NCI-H2171 (cell line): ENCODE measurements around the gene KLK15.
A peak's percentile ranks its signal among the peaks of the same experiment; 100 is the strongest.
"Not testable (repeated sequence)": the region's sequence is repeated elsewhere in the genome, so short reads cannot be mapped to it uniquely, and the experiment has no call there.

ENCODE experiments used
- DNase-seq: peaks from one replicate; lab custom pipeline; 2025; lab: John Stamatoyannopoulos, UW

The KLK15 gene

DNA sequence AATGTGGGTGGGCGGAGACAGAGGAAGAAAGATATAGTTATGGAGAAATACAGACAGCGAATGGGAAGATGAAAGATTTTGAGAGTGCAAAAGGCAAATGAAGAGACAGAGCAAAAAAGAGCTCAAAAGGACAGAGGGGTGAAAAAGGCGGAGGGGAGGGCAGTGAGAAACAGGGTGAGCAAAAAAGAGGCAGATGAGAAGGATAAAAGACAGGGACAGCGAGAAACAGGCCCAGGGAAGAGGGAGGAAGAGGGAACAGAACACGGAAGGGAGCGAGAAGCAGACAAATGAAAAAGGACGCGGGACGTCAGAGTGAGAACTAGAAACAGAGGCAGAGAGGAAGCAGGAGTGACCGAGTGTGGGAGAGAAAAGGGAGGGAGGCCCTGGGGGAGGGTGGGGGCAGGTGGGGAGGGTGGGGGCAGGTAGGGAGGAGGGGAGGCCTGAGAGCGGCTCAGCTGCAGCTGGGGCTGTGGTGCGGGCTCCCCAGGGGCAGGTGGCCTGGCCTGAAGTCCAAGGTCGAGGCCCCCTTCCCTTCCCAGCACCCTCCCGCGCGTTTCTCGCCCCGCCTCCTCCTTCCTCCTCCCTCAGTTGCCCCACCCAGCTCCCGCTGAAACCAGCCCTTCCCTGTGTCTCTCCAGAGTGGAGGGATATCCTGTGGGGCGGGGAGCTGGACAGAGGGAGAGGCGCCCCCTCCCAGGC, 12.7 kb downstream of the KLK15 start:
- DNase-seq, result no peak

GRCh38 chr19:50820086-50820485, 13.3 kb downstream of the KLK15 start:
- DNase-seq, result no peak

DNA sequence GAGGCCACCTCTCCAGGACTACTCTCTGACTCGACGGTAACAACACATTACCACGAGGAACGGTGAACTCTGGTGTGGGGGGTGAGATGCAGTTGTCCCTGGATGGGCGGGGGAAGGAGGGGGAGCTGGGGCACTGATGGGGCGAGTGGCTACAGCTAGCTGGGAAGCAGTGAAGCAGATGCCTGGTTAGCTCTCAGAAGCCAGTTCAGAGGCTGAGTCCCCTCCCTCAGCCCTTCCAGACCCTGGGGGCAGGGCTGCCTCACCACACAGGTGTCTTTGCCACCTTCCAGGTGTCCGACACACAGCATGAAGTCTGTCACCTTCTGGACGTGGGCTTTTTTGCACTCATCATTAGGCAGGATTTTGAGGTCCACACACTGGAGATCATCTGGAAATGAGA, 13.7 kb downstream of the KLK15 start:
- DNase-seq, result no peak

DNA sequence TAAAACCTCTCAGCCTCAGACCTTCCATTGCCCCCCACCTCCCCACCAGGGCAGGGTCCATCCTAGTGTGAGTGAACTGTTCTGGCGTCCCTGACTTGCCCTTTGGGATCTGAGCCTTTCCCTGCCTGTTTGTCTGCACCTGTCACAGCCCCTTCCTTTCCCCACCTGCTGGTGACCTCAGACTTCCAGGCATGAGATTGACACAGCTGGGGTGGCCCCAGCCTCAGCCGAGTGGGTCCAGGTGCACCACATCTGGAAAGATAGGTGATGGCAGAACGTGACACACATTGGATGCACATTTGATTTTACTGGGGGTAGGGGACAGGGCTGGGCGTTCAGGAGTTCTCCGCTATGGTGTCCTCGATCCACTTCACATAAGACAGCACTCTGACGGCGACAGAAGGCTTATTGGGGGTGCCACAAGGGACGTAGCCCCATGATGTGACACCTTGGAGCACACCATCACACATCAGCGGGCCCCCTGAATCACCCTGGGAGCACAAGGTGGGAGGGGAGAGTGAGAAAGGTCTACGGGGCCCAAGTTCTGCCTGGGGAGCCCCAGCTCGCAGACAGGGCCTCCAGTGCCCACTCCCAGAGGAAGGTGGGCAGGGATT, 14.4 kb downstream of the KLK15 start:
- DNase-seq, result no peak

DNA sequence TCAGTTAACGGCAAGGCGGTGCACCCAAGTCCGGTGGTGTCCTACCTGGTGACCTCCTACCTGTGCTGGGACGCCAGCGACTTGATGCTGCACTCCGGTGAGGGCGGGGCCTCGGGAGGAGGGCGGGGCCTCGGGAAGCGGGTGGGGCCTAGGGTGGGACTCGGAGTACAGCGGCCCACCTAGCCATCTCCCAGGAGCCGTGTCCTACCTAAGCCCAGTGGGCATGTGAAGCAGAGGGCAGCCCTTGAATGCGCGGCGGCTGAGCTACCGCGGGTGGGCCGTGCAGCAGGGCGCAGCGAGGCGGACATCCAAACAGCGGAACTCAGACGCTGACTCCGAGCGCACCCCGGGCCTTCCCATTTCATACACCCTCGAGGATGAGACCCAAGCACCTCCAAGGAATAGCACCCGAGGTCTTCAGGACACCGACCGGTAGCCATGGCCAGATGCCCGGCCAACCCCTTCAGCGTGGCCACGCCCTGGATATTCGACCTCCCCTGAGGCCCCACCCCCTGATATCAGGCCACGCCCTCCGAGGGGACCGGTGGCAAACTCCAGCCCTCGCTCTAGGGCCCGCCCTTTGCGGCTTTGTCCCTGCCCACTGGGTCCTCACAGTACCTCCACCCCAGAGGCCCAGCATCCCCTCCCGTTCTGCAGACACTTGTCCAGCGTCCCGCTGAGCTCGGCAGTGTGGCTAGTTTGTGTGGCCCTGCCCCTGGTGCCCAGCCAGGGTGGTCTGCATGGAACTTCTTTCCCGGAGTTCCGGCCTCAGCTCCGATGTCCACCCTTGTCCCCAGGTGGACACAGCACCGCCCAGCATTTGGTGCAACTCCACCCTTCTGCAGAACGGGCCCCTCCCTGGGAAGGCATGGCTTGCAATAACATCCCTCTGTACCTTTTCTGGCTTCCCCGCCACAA, 15.2 kb downstream of the KLK15 start:
- peak; percentile 23 for DNase-seq

DNA sequence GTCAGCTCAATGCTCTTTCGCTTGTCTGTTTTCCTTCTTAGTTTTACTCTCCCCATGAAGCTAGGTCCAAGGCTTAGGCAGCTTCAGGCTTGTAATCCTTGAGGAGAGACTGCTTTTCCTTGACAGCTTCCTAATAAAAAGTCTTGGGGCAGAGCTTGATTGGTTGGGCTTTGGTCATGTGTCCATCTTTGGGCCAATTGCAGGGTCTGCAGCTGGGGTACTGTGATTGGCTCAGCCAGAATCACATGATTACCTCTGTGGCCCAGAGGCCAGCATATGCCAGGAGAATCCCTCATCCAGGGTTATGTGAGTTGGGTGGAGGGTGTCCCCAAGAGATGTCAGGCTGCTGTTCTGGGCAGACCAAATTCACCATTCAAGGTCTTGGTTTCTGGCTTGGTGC, 17.9 kb downstream of the KLK15 start:
- no peak for DNase-seq

- DNase-seq, result no peak
Observed at GRCh38 chr19:50814883-50815282, 18.5 kb downstream of the KLK15 start.

DNA sequence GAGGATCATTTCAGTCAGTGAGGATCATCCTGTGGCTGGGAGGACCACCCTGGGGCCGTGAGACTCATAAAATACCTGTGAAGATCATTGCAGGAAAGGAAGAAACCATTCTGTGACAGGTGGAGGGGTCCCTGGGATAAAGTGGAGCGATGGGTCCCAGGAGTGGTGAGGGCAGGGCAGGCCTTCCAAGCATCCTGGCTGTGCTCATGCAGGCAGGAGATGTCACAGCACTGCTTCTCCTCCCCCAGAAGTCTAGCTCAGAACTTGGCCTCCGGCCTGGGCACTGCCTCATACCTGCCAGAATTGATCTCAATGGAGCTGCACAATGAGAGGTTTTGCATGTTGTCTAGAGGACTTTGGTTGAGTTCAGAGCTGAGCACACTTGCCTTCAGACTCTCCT, 20.9 kb downstream of the KLK15 start:
- no peak for DNase-seq

DNA sequence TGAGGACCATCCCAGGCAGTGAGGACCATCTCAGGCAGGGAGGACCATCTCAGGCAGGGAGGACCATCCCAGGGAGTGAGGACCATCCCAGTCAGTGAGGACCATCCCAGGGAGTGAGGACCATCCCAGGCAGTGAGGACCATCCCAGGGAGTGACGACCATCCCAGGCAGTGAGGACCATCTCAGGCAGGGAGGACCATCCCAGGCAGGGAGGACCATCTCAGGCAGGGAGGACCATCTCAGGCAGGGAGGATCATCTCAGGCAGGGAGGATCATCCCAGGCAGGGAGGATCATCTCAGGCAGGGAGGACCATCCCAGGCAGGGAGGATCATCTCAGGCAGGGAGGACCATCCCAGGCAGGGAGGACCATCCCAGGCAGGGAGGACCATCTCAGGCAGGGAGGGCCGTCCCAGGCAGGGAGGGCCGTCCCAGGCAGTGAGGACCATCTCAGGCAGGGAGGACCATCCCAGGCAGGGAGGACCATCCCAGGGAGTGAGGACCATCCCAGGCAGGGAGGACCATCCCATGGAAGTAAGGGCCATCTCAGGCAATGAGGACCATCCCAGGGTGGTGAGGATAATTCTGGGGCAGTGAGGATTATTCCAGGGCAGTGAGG, 21.6 kb downstream of the KLK15 start:
- DNase-seq, result not testable (repeated sequence)

DNA sequence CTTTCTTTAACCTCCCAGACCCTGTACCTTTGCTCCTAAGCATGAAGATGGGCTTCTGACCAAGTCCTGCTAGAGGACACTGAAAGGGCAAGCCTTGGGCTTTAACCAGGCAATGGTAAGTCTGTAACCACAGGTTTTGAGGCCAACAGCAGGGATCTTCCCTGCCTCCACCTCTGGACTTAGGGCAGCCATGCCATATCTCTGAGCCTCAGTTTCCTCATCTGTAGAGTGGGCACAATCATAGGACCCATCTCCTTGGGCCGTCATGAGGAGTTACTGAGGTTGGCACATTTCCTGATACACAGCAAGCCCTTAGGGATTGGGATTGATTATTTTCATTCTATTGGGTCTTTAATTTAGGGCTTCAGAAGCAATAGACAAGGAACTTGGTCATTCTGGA, 24.5 kb downstream of the KLK15 start:
- no peak for DNase-seq

DNA sequence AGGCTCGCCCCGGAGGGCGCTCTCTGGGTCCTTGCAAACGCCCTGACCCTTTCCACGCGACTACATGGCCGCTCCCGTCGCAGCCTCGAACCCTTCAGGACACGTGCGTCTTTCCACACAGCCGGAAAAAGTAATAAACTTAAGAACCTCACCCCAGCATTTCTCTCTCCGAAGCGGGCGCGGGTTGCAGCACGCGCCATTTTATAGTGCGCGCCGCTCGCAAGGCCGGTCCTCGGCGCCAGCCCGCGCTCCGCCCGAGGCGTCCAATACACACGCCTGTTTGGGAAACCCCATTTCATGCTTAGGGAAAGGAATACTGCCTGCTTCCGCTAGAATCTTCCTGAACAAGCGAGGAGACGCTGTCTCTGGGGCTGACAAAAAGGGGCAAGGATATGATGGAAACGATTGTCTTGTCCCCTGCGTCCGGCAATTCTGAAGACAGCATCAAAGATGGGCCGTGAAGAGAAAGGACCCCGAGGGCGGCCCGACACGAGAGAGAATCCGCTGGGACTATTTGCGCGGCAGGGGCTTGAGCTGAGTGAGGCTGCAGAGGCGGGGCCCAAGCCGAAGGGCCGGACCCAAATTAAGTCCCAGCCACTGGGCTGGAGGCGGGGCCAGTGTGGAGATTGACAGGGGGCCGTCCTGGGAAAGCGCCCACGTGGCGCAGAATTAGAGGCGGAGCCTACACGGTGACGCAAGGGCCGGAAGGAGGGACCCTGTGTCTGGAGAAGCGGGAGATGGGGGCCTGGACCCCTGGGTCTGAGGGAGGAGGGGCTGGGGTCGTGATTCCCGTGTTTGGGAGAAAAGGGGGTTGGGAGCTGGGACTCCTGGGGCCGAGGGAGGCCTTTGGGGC, 28.7 kb downstream of the KLK15 start:
- DNase-seq, result peak; percentile 98

DNA sequence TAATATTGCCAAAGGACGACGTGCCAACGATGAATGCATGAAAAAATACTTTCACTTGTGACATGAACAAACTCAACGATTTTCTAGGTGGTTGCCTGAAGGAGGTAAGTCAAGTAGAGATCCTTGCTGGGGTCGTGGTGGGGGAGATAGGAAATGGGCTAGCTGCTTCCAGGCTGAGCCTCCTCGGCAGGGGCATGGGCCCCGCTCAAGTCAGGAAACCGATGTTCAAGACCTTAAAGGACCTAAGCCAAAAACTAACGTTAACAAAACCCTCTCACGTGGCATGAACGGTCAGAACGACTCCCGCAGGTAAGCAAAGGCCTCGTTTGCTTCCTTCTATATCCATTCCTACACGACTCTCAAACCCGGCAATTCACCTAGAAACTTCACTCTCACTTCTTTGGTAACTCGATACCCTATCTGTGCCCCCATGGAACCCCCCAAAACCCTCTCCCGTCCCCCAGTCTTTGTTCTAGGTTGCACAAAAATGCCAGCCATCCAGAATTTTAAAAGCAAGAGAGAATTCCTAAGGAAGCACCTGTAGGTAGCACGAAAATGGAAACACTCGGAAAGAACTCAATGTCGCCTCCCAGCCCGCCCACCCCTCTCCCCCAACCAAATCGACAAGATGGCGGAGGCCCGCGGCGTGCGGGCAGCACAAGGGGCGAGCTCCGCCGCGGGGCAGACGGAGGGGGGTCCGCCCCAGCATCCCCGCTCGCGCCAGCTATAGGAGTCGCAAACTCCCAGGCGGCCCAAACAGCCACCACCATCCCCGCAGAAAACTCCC, 29.5 kb downstream of the KLK15 start:
- peak; percentile 54 for DNase-seq

DNA sequence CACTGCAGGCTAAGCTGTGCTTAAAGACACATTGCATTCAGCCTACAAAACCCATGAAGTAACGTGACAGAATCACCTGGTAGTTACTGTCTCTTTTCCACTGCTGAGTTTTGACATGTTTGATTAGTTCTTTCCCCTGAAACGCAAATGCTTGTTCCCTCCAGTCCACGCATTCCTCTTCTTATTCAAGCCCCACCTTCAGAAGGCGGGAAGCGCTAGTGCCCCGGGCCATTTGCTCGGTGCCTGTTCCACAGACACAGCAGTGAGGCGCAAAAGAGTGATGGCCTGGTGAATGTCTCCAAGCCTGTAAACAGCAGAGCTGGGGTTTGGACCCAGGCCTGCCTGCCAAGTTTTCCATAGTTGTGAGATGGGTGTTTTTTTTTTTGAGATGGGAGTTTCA, 32.3 kb downstream of the KLK15 start:
- no peak for DNase-seq

GRCh38 chr19:50799547-50799851, 33.9 kb downstream of the KLK15 start:
- DNase-seq, result no peak

- DNase-seq, result no peak
Observed at GRCh38 chr19:50798659-50799546, 34.5 kb downstream of the KLK15 start.

DNA sequence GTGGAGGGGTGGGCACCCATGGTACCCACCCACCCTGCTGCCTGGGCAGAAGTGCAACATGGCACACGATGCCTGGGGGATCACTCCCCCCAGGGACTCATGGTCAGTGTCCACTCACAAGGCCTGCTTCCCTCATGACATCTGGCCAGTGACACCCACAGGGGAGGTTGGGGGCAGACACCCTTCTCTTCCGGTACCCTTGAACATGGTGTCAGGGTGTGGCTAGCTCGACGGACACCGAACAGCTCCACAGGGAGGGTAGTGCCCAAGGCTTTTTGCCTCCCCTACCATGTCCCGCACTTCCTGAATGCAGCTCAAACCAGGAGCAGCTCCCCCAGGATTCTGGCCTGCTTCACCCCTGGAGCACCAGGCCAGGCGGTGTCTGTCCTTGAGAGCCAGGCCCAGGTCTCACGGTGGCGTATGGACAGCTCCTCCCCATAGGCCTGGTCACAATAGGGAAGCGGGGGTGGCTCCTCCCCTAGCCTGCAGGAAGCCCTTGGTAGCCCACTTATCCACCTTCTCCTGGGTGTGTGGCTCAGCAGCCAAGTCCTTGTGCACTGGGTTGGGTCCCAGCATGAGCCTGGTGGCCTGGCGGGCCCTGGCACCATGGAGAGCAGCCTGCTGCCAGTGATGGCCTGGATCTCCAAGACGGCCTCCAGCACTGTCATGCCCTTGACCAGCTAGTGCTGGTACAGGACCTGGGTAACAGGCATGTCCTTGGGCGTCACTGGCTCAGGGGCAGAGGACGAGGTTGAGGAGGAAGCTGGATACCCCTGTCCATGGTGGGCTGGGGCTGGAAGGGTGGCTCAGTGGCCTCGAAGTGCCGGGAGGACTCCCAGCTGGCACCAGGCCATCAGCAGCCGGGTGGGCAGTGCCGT, 35.4 kb downstream of the KLK15 start:
- DNase-seq, result no peak

- no peak for DNase-seq
Observed at GRCh38 chr19:50797429-50797780, 36.0 kb downstream of the KLK15 start.

- DNase-seq, result no peak
Observed at GRCh38 chr19:50796634-50797428, 36.5 kb downstream of the KLK15 start.
